HG02798 (cell line): ENCODE data around the gene MAGEA2B.
"Not testable (repeated sequence)": the region's sequence is repeated elsewhere in the genome, so short reads cannot be mapped to it uniquely, and the experiment has no call there.

Experiments
- ATAC-seq: cut with Tn5 transposase; IDR thresholded peaks from one replicate; pipeline ENCODE4 v1.9.1; 2021; ENCODE audit warnings: mild to moderate bottlenecking; ENCODE audit not compliant: unreplicated experiment, poor library complexity

The MAGEA2B gene

DNA sequence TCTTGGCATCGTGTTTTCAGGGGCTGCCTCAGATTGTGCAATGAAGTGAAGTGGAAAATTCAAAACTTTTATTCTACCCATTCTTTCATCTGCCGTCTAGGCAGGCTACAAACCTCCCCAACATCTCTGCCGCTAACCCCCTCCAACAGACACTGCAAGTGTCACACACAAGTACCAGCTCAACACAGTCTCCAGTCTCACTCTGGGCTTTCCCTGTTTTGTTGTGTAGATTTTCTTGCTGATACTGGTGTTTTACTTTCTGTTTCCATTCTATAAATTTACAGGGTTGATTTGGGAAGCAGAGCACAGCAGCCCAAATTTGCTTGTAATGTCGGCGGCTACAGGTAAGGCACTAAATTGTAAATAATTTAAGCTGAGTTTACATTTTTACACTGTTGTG is 40.4 kb downstream of the MAGEA2B start:
- not testable (repeated sequence) for ATAC-seq

GRCh38 chrX:152758918-152759317 is 44.5 kb downstream of the MAGEA2B start, which contains the start of gene CSAG3:
Gene CSAG3, plus strand, starts transcription at chrX:152759218.
- ATAC-seq: not testable (repeated sequence)

DNA sequence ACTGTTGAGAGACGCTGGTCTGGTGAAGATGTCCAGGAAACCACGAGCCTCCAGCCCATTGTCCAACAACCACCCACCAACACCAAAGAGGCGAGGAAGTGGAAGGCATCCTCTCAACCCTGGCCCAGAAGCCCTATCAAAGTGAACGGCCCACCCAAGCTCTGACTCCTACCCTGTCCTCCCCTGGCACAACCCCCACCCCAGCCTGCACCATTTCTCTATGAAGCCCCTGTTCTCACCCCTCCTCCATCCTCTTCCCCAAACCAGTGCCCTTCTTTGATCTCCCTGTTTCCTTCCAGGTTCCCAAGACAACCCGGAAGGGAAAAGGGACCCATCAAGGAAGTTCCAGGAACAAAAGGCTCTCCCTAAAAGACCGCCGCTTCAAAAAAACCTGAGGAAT is 45.1 kb downstream of the MAGEA2B start:
- ATAC-seq: not testable (repeated sequence)

GRCh38 chrX:152761582-152761981 is 47.2 kb downstream of the MAGEA2B start:
- ATAC-seq: not testable (repeated sequence)

DNA sequence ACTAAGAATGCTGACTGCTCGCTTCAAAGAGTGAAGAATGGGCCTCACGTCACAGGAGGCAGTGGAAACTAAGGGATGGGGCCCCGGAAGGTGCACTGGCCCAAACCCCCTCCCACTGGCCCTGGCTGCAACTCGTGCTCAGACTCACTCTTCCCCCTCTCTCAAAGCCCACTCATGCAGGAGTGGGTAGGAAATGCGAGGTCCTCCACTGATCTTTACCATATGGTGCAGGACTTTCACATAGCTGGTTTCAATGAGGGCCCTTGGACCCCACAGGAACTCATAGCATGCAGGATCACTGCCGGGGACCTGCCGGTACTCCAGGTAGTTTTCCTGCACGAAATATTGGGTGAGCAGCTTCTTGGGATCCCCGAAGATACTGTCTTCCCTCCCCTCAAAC is 52.1 kb downstream of the MAGEA2B start:
- ATAC-seq: not testable (repeated sequence)
